ENCODE data around the gene RNASE4.
"Not testable (repeated sequence)": the region's sequence is repeated elsewhere in the genome, so short reads cannot be mapped to it uniquely, and the experiment has no call there.

RNASE4 gene

DNA sequence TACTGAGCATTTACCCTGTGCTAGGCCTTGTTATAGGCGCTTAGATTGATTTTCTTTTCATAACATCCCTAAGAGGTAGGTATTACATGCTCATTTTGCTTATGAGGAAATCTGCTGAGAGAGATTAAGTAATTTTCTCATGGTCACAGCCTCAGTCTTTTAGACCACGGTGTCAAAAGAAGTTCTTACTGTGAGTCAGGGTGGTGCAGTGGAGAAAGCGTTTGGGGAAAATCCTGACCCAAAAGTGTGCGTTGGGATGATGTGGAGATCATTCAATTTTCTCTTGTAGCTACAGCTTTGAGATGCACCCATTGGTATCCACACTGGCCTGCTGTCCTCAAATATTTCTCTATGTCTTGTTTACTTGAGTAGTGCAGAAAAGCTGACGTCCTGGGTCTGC is 12.4 kb downstream of the RNASE4 start:
- in situ Hi-C loops (cut with MboI; ENCODE audit: low sequenced_read_pairs) = loop anchor here (10.0 kb wide), 1 partner anchor 268 kb away; no protein-coding TSS in a partner anchor

- in situ Hi-C loops (cut with MboI; ENCODE audit: low sequenced_read_pairs) = loop anchor here (10.0 kb wide), 1 partner anchor 267 kb away; no protein-coding TSS in a partner anchor
Observed at GRCh38 chr14:20697273-20698017, 13.1 kb downstream of the RNASE4 start.

DNA sequence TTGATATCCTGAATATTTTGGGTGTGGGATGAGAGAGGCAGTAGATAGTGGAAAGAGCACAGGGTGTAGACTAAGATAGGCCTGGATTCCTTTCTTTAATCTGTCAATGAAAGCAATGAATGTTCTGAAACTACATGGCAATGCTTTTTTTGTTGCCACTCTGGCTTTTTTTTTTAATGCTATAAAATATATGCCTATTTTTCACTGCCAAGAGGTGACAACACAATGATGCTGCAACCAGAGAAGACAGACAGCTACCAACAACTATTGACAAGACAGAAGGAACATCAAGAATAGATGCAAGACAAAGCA is 13.6 kb downstream of the RNASE4 start:
- in situ Hi-C loops (cut with MboI; ENCODE audit: low sequenced_read_pairs) = loop anchor here (10.0 kb wide), 1 partner anchor 267 kb away; no protein-coding TSS in a partner anchor

- in situ Hi-C loops (cut with MboI; ENCODE audit: low sequenced_read_pairs) = loop anchor here (10.0 kb wide), 1 partner anchor 266 kb away; no protein-coding TSS in a partner anchor
Observed at GRCh38 chr14:20698934-20699333, 14.6 kb downstream of the RNASE4 start.

GRCh38 chr14:20699931-20700330 is 15.6 kb downstream of the RNASE4 start:
- in situ Hi-C loops (cut with MboI; ENCODE audit: low sequenced_read_pairs) = loop anchor here (5.0 to 10.0 kb wide), 2 partner anchors 157 to 265 kb away; no protein-coding TSS in a partner anchor

- in situ Hi-C loops (cut with MboI; ENCODE audit: low sequenced_read_pairs) = loop anchor here (5.0 kb wide), 1 partner anchor 156 kb away; no protein-coding TSS in a partner anchor
Observed at GRCh38 chr14:20700965-20701364, 16.6 kb downstream of the RNASE4 start.

DNA sequence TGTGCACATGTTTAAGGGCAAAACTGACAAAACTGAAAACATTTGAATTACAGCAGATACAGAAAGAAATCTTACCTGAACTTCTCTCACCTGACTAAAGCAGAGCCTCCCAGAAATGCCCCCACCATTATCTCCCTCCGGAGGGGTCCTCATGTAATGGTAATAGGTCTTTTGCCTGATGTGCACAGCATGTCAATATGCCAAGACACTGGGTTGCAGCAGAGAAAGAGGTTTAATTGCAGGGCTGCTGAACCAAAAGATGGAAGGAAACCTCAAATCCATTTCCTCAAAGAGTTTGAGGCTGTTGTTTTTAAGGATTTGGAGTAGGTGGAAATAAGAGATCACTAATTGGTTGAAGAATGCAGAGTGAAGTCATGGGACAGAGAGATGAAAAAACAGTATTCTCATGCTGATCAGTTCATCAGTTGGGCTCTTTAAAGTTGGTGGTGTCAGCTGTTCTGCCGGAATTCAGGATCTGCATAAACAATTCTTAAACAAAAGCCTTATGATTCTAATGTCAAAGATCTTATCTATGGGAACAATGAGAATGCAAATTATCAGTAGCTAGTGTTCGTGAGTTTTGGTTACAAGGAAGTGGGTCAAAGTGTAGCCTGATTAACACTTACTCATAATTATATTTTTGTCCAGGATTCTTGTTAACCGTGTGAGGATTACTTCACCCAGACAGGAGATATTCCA is 22.4 kb downstream of the RNASE4 start:
- in situ Hi-C loops (cut with MboI; ENCODE audit: low sequenced_read_pairs) = no loop called here

DNA sequence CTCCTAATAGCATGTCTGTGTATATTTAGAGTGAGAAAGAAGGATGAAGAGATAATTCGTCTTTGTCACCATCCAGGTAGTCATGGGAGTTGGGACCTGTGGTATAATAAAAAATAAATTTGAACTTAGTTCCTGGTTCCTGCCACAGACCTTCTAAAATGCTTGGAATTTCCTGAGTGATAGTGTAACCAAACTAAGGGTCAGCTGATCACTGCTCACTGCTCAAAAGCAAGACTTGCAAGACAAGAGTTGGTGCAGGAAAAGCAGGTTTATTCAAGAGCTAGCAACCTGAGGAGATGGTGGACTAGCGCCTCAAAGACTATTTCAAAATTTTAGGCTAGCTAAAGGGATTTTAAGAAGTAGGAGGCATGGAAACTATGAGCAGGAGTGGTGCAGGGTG is 23.3 kb downstream of the RNASE4 start:
- in situ Hi-C loops (cut with MboI; ENCODE audit: low sequenced_read_pairs) = no loop called here

DNA sequence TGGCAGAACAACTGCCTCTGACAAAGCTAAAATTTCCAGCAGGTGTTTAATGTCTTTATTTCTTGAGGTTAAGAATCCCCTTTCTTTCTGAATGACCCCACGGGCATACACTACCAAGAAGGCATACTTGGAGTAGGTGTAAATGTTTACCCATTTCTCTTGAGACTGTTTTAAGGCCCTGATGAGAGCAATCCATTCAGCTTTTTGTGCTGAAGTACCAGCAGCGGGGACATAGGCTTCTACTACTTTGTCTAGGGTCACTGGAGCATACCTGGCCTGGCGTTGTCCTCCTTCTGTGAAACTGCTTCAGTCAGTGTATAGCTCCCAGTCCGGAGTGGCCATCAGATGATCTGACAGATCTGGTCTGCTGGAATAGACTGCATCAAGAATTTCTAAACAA is 26.9 kb downstream of the RNASE4 start:
- in situ Hi-C loops (cut with MboI; ENCODE audit: low sequenced_read_pairs) = no loop called here

- in situ Hi-C loops (cut with MboI; ENCODE audit: low sequenced_read_pairs) = no loop called here
Observed at GRCh38 chr14:20711685-20712084, 27.3 kb downstream of the RNASE4 start.

DNA sequence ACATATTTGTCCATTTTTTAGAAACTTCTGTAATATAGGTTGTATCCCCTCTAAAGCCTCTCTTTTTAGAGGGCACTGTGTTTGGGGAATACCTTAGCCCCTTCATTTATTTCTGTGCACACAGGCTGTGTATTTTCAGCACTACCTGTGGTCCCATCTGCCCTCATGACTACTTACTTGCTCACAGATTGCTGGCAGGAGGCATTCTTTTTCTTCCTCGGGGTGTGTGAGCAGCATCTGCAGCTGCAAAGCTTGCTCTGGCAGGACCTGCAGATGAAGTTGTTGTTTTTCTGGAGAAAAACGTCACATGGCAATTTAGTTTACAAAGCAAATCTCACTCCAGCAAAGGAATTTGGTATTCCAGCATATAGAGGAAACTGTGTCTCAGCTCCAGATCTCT is 28.5 kb downstream of the RNASE4 start:
- in situ Hi-C loops (cut with MboI; ENCODE audit: low sequenced_read_pairs) = no loop called here

- in situ Hi-C loops (cut with MboI; ENCODE audit: low sequenced_read_pairs) = no loop called here
Observed at GRCh38 chr14:20714593-20715250, 30.4 kb downstream of the RNASE4 start.

GRCh38 chr14:20719777-20720176 is 35.4 kb downstream of the RNASE4 start:
- in situ Hi-C loops (cut with MboI; ENCODE audit: low sequenced_read_pairs) = no loop called here

GRCh38 chr14:20720741-20721140 is 36.4 kb downstream of the RNASE4 start:
- in situ Hi-C loops (cut with MboI; ENCODE audit: low sequenced_read_pairs) = no loop called here

- in situ Hi-C loops (cut with MboI; ENCODE audit: low sequenced_read_pairs) = no loop called here
Observed at GRCh38 chr14:20722016-20722415, 37.7 kb downstream of the RNASE4 start.

- in situ Hi-C loops (cut with MboI; ENCODE audit: low sequenced_read_pairs) = no loop called here
Observed at GRCh38 chr14:20723488-20723887, 39.1 kb downstream of the RNASE4 start.

- in situ Hi-C loops (cut with MboI; ENCODE audit: low sequenced_read_pairs) = not testable (repeated sequence)
Observed at GRCh38 chr14:20726121-20726520, 41.8 kb downstream of the RNASE4 start.

- in situ Hi-C loops (cut with MboI; ENCODE audit: low sequenced_read_pairs) = no loop called here
Observed at GRCh38 chr14:20726531-20726930, 42.2 kb downstream of the RNASE4 start.

GRCh38 chr14:20730891-20731290 is 46.5 kb downstream of the RNASE4 start:
- in situ Hi-C loops (cut with MboI; ENCODE audit: low sequenced_read_pairs) = no loop called here

GRCh38 chr14:20732477-20732876 is 48.1 kb downstream of the RNASE4 start:
- in situ Hi-C loops (cut with MboI; ENCODE audit: low sequenced_read_pairs) = no loop called here

- in situ Hi-C loops (cut with MboI; ENCODE audit: low sequenced_read_pairs) = no loop called here
Observed at GRCh38 chr14:20732979-20733635, 48.7 kb downstream of the RNASE4 start.
